HG02642 (cell line): ENCODE results near the gene EPN2.

ENCODE experiments used
- ATAC-seq: cut with Tn5 transposase; IDR thresholded peaks from one replicate; pipeline ENCODE4 v1.9.1; 2021; ENCODE audit warnings: mild to moderate bottlenecking; ENCODE audit not compliant: unreplicated experiment, poor library complexity

EPN2 gene

GRCh38 chr17:19288453-19288852 lies 51.3 kb downstream of the EPN2 start:
- ATAC-seq: no peak

- no peak for ATAC-seq
Measured at GRCh38 chr17:19290066-19290705, 53.0 kb downstream of the EPN2 start.

GRCh38 chr17:19291646-19292376 lies 54.6 kb downstream of the EPN2 start:
- no peak for ATAC-seq

GRCh38 chr17:19292377-19292711 lies 55.2 kb downstream of the EPN2 start:
- ATAC-seq: no peak

GRCh38 chr17:19294443-19294842 lies 57.3 kb downstream of the EPN2 start:
- no peak for ATAC-seq

GRCh38 chr17:19295473-19296135 lies 58.4 kb downstream of the EPN2 start:
- no peak for ATAC-seq

- ATAC-seq: no peak
Measured at GRCh38 chr17:19296786-19297778, 59.9 kb downstream of the EPN2 start.

GRCh38 chr17:19298569-19299213 lies 61.5 kb downstream of the EPN2 start:
- no peak for ATAC-seq

GRCh38 chr17:19299214-19299747 lies 62.1 kb downstream of the EPN2 start:
- ATAC-seq: no peak

GRCh38 chr17:19299866-19300265 lies 62.7 kb downstream of the EPN2 start:
- ATAC-seq: no peak

GRCh38 chr17:19301274-19301951 lies 64.2 kb downstream of the EPN2 start:
- ATAC-seq: no peak

- ATAC-seq: no peak
Measured at GRCh38 chr17:19301973-19302372, 64.8 kb downstream of the EPN2 start.

GRCh38 chr17:19302791-19303331 lies 65.7 kb downstream of the EPN2 start:
- no peak for ATAC-seq

GRCh38 chr17:19303367-19303776 lies 66.2 kb downstream of the EPN2 start:
- ATAC-seq: no peak

- ATAC-seq: no peak
Measured at GRCh38 chr17:19304209-19304608, 67.0 kb downstream of the EPN2 start.

- no peak for ATAC-seq
Measured at GRCh38 chr17:19304751-19305150, 67.6 kb downstream of the EPN2 start.

- ATAC-seq: no peak
Measured at GRCh38 chr17:19305256-19305655, 68.1 kb downstream of the EPN2 start.

- no peak for ATAC-seq
Measured at GRCh38 chr17:19305761-19306159, 68.6 kb downstream of the EPN2 start.
